H9 (cell line): ENCODE results near the gene DMD. TPM values are rescaled to one million over a fixed set of nuclear protein-coding genes. Genes with fewer than 3 reads are reported as not detected.

Experiments used
- DNase-seq: peaks from one replicate; pipeline ENCODE4 v3.0.0-alpha.2; 2017
- H2AFZ ChIP-seq: one replicate; pipeline ENCODE4 v1.6.1; 2013; ENCODE audit warnings: mild to moderate bottlenecking, low read length, control low read depth, moderate library complexity
- H2AK5ac ChIP-seq: 2 replicates; pipeline ENCODE4 v1.6.1; 2013; ENCODE audit warnings: low read length, control low read depth, mixed read lengths; ENCODE audit not compliant: insufficient read length
- H2BK120ac ChIP-seq: one replicate; pipeline ENCODE4 v1.6.1; 2013; ENCODE audit warnings: low read depth, mild to moderate bottlenecking, low read length, control low read depth, inconsistent platforms; ENCODE audit not compliant: poor library complexity, severe bottlenecking
- H2BK12ac ChIP-seq: 2 replicates; pipeline ENCODE4 v1.6.1; 2013; ENCODE audit warnings: low read length, control low read depth, mixed read lengths, low read depth; ENCODE audit not compliant: insufficient read length
- H2BK15ac ChIP-seq: 2 replicates; pipeline ENCODE4 v1.6.1; 2013; ENCODE audit warnings: low read depth, low read length, control low read depth
- H2BK20ac ChIP-seq: one replicate; pipeline ENCODE4 v1.6.1; 2013; ENCODE audit warnings: low read depth, mild to moderate bottlenecking, low read length, control low read depth, inconsistent platforms; ENCODE audit not compliant: poor library complexity, severe bottlenecking
- H2BK5ac ChIP-seq: 2 replicates; pipeline ENCODE4 v1.6.1; 2013; ENCODE audit warnings: low read length, control low read depth, mixed read lengths; ENCODE audit not compliant: insufficient read length
- H3K14ac ChIP-seq: 2 replicates; pipeline ENCODE4 v1.6.1; 2013; ENCODE audit warnings: low read length, control low read depth; ENCODE audit not compliant: insufficient read depth
- H3K18ac ChIP-seq: 2 replicates; pipeline ENCODE4 v1.6.1; 2013; ENCODE audit warnings: low read depth, mild to moderate bottlenecking, mixed read lengths, low read length, control low read depth; ENCODE audit not compliant: insufficient read length
- H3K23ac ChIP-seq: 2 replicates; pipeline ENCODE4 v1.6.1; 2013; ENCODE audit warnings: low read length, control low read depth, mixed read lengths, low read depth; ENCODE audit not compliant: insufficient read length
- H3K23me2 ChIP-seq: 2 replicates; pipeline ENCODE4 v1.6.1; 2013; ENCODE audit warnings: low read depth, mild to moderate bottlenecking, mixed read lengths, low read length, control low read depth; ENCODE audit not compliant: insufficient read length, poor library complexity, severe bottlenecking
- H3K27ac ChIP-seq: 2 replicates; pipeline ENCODE4 v1.5.1; 2013; ENCODE audit warnings: low read length, control low read depth, mixed read lengths, low read depth; ENCODE audit not compliant: insufficient read length
- H3K27me3 ChIP-seq: 2 replicates; pipeline ENCODE4 v1.6.1; 2013; ENCODE audit warnings: low read length, control low read depth, inconsistent platforms; ENCODE audit not compliant: insufficient read depth
- H3K4ac ChIP-seq: 2 replicates; pipeline ENCODE4 v1.6.1; 2013; ENCODE audit warnings: low read depth, mild to moderate bottlenecking, control low read depth, inconsistent platforms, low read length, moderate library complexity
- H3K4me1 ChIP-seq: 2 replicates; pipeline ENCODE4 v1.6.1; 2013; ENCODE audit warnings: low read length, control low read depth, inconsistent platforms; ENCODE audit not compliant: insufficient read depth
- H3K4me2 ChIP-seq: 2 replicates; pipeline ENCODE4 v1.6.1; 2013; ENCODE audit warnings: low read length, control low read depth, mixed read lengths; ENCODE audit not compliant: insufficient read length, insufficient read depth
- H3K56ac ChIP-seq: 2 replicates; pipeline ENCODE4 v1.6.1; 2013; ENCODE audit warnings: low read depth, mild to moderate bottlenecking, mixed read lengths, low read length, control low read depth; ENCODE audit not compliant: insufficient read length
- H3K79me1 ChIP-seq: 2 replicates; pipeline ENCODE4 v1.6.1; 2013; ENCODE audit warnings: low read depth, mild to moderate bottlenecking, moderate library complexity, low read length, control low read depth, inconsistent platforms; ENCODE audit not compliant: insufficient read depth, poor library complexity, severe bottlenecking
- H3K79me2 ChIP-seq: 2 replicates; pipeline ENCODE4 v1.6.1; 2013; ENCODE audit warnings: low read length, control low read depth, inconsistent platforms; ENCODE audit not compliant: insufficient read depth
- H3K9ac ChIP-seq: 2 replicates; pipeline ENCODE4 v1.6.1; 2013; ENCODE audit warnings: low read length, control low read depth, mixed read lengths; ENCODE audit not compliant: insufficient read length; ENCODE audit errors: extremely low read depth
- H3K9me3 ChIP-seq: one replicate; pipeline ENCODE4 v1.6.1; 2013; ENCODE audit warnings: low read depth, low read length, inconsistent platforms; ENCODE audit not compliant: control insufficient read depth
- H3T11ph ChIP-seq: one replicate; pipeline ENCODE4 v1.6.1; 2013; ENCODE audit warnings: mild to moderate bottlenecking, low read length, control low read depth, inconsistent platforms
- H4K20me1 ChIP-seq: one replicate; pipeline ENCODE4 v1.6.1; 2013; ENCODE audit not compliant: control insufficient read depth, insufficient read length, insufficient read depth
- H4K5ac ChIP-seq: 2 replicates; pipeline ENCODE4 v1.6.1; 2013; ENCODE audit warnings: low read depth, mild to moderate bottlenecking, mixed read lengths, low read length, control low read depth; ENCODE audit not compliant: insufficient read length
- H4K8ac ChIP-seq: replicated peaks from 2 replicates; pipeline ENCODE4 v1.6.1; 2013; ENCODE audit warnings: low read length, control low read depth, mixed read lengths, low read depth; ENCODE audit not compliant: insufficient read length
- H4K91ac ChIP-seq: 2 replicates; pipeline ENCODE4 v1.6.1; 2013; ENCODE audit warnings: low read depth, mild to moderate bottlenecking, moderate library complexity, mixed read lengths, low read length, control low read depth; ENCODE audit not compliant: insufficient read length
- H3K27ac Mint-ChIP-seq, 3 experiments: 2 replicates in 2 of 3; 3 replicates in 1 of 3; pipeline ENCODE4 v1.8.0; 2020 to 2021; ENCODE audit warnings: mixed read lengths in 3 of 3, mild to moderate bottlenecking in 1 of 3, moderate library complexity in 1 of 3
- H3K27me3 Mint-ChIP-seq: 2 replicates; pipeline ENCODE4 v1.8.0; 2021; ENCODE audit warnings: low read depth, mild to moderate bottlenecking, moderate library complexity, mixed read lengths
- H3K36me3 Mint-ChIP-seq, 3 experiments: 2 replicates in 2 of 3; 3 replicates in 1 of 3; pipeline ENCODE4 v1.8.0; 2020 to 2021; ENCODE audit warnings: low read depth in 3 of 3, mixed read lengths in 3 of 3; ENCODE audit not compliant: insufficient read depth in 1 of 3
- H3K4me1 Mint-ChIP-seq, 2 experiments: 2 replicates each; pipeline ENCODE4 v1.8.0; 2020; ENCODE audit warnings: mixed read lengths in 2 of 2
- H3K4me3 Mint-ChIP-seq, 2 experiments: 2 replicates in 1 of 2; 3 replicates in 1 of 2; pipeline ENCODE4 v1.8.0; 2020 to 2021; ENCODE audit warnings: mild to moderate bottlenecking in 2 of 2, mixed read lengths in 2 of 2, moderate library complexity in 1 of 2
- H3K9me3 Mint-ChIP-seq, 2 experiments: 2 replicates in 1 of 2; 3 replicates in 1 of 2; pipeline ENCODE4 v1.8.0; 2020; ENCODE audit warnings: mild to moderate bottlenecking in 2 of 2, mixed read lengths in 2 of 2, moderate library complexity in 1 of 2
- WGBS: extraction: QIAGEN DNeasy Blood & Tissue Kit; methylation state at CpG from one replicate; pipeline ENCODE4 v1.1.7; 2013; ENCODE audit warnings: missing lambda C conversion rate, low lambda C conversion rate, mixed read lengths; ENCODE audit not compliant: insufficient read length; ENCODE audit errors: extremely low coverage; 5-methylcytosine and 5-hydroxymethylcytosine counted together
- total RNA-seq: library from RNA; stranded (reverse); gene quantifications from 2 replicates; pipeline ENCODE4 v1.2.1, GENCODE V29; 2021
- TF ChIP-seq, protein P1 (sequence below): fragments of 200-600 bp; sonication (generic); conservative IDR thresholded peaks from 3 replicates; pipeline ENCODE4 v1.8.0; 2021; ENCODE audit warnings: antibody characterized with exemption, mild to moderate bottlenecking

The DMD gene
- total RNA-seq, 1 experiment from 2014 or later: 3.8 TPM

- no peaks in the 10 kb centered on the region for H4K20me1 ChIP-seq
- H2BK120ac ChIP-seq: no peak overlapping the region
- Mint-ChIP-seq H3K27me3 (no peaks in the 10 kb centered on the region), H3K36me3 (no peaks in the 10 kb centered on the region), H3K9me3 (peaks cover 62 to 79% of the 10 kb centered on the region in 2 experiments), H3K4me1 (no peaks in the 10 kb centered on the region; a peak in 1 of 4 replicates), H3K4me3 (no peak overlapping the region), H3K27ac (no peak overlapping the region)
- H4K91ac ChIP-seq: no peak overlapping the region
- no peak overlapping the region for H3K56ac ChIP-seq
- H3K4me1 ChIP-seq: no peaks in the 10 kb centered on the region
- no peak overlapping the region for H4K8ac ChIP-seq
- H3K79me1 ChIP-seq: no peaks in the 10 kb centered on the region
- no peak overlapping the region for H2AFZ ChIP-seq
- no peaks in the 10 kb centered on the region for H3K9me3 ChIP-seq
- H3T11ph ChIP-seq: no peak overlapping the region
- no peak overlapping the region for H3K23ac ChIP-seq
- no CpG with 5 or more reads among the region's 1 CpG for WGBS
- no peaks in the 10 kb centered on the region for H3K23me2 ChIP-seq
- no peak overlapping the region for H3K14ac ChIP-seq
- no peak overlapping the region for H3K9ac ChIP-seq
- H3K18ac ChIP-seq: no peak overlapping the region
- H3K27ac ChIP-seq: no peak overlapping the region
- H2AK5ac ChIP-seq: no peak overlapping the region
- H3K4ac ChIP-seq: no peak overlapping the region
- DNase-seq: no peak
- TF ChIP-seq, protein P1, sequence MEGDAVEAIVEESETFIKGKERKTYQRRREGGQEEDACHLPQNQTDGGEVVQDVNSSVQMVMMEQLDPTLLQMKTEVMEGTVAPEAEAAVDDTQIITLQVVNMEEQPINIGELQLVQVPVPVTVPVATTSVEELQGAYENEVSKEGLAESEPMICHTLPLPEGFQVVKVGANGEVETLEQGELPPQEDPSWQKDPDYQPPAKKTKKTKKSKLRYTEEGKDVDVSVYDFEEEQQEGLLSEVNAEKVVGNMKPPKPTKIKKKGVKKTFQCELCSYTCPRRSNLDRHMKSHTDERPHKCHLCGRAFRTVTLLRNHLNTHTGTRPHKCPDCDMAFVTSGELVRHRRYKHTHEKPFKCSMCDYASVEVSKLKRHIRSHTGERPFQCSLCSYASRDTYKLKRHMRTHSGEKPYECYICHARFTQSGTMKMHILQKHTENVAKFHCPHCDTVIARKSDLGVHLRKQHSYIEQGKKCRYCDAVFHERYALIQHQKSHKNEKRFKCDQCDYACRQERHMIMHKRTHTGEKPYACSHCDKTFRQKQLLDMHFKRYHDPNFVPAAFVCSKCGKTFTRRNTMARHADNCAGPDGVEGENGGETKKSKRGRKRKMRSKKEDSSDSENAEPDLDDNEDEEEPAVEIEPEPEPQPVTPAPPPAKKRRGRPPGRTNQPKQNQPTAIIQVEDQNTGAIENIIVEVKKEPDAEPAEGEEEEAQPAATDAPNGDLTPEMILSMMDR: no peak
- H2BK5ac ChIP-seq: no peak overlapping the region
- H2BK15ac ChIP-seq: no peak overlapping the region
- H3K27me3 ChIP-seq: no peaks in the 10 kb centered on the region
- no peak overlapping the region for H2BK20ac ChIP-seq
- no peak overlapping the region for H2BK12ac ChIP-seq
- no peak overlapping the region for H3K4me2 ChIP-seq
- H3K79me2 ChIP-seq: no peaks in the 10 kb centered on the region
- no peak overlapping the region for H4K5ac ChIP-seq
Measured at GRCh38 chrX:31334997-31335396, 1876.4 kb downstream of the DMD start.
